BLaER1 (cell line): ENCODE measurements around the gene ZDHHC11.
"Not testable (repeated sequence)": the region's sequence is repeated elsewhere in the genome, so short reads cannot be mapped to it uniquely, and the experiment has no call there.

ENCODE experiments used
- H3K27ac ChIP-seq: shearing (Covaris generic); formaldehyde crosslinking; 2 replicates; pipeline ENCODE4 v1.8.1; 2022
- H3K27me3 ChIP-seq: shearing (Covaris generic); formaldehyde crosslinking; 2 replicates; pipeline ENCODE4 v1.8.1; 2022
- H3K36me3 ChIP-seq: shearing (Covaris generic); formaldehyde crosslinking; 2 replicates; pipeline ENCODE4 v1.8.1; 2022
- H3K4me1 ChIP-seq: shearing (Covaris generic); formaldehyde crosslinking; 2 replicates; pipeline ENCODE4 v1.8.1; 2022
- H3K4me2 ChIP-seq: shearing (Covaris generic); formaldehyde crosslinking; 2 replicates; pipeline ENCODE4 v1.8.1; 2022
- H3K4me3 ChIP-seq: shearing (Covaris generic); formaldehyde crosslinking; 2 replicates; pipeline ENCODE4 v1.8.1; 2022
- H3K9ac ChIP-seq: shearing (Covaris generic); formaldehyde crosslinking; 2 replicates; pipeline ENCODE4 v1.8.1; 2022
- H3K9me3 ChIP-seq: shearing (Covaris generic); formaldehyde crosslinking; 2 replicates; pipeline ENCODE4 v1.8.1; 2022
- H4K20me1 ChIP-seq: shearing (Covaris generic); formaldehyde crosslinking; 2 replicates; pipeline ENCODE4 v1.8.1; 2022
- Cebpa-rat ChIP-seq: shearing (Covaris generic); IDR thresholded peaks from 2 replicates; pipeline ENCODE4 v1.8.1; 2022

Gene ZDHHC11

DNA sequence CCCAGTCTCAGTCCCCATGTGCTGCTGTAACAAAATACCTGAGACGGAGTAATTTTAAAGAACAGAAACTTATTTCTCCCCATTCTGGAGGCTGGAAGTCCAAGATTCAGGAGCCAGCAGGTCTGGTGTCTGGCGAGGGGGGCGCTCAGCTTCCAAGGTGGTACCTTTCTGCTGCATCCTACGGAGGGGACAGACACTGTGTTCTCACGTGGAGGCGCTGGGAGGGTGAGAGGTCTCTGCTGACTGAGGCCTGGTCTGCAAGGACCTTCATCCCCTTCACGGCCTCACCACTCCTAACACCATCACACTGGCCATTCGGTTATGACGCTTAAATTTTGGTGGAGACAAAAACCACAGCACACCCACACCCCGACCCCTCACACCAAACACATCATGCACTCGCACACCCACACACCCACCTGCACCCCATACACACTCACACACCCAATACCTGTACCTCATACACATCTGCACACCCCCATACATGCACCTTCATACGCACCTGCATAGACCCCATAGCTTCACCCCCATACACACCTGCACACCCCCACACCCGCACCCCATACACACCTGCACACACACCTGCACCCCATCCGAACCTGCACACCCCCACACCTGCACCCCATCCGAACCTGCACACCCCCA, 9.8 kb upstream of the ZDHHC11 start:
- H3K4me2 ChIP-seq, result peak overlapping the region; percentile 85; the same call in 1 of the 2 replicates
- peaks cover 26% of the 10 kb centered on the region for H3K36me3 ChIP-seq
- H3K4me1 ChIP-seq, result peaks cover 53% of the 10 kb centered on the region
- H4K20me1 ChIP-seq, result peaks cover 72% of the 10 kb centered on the region
- no peak overlapping the region for H3K4me3 ChIP-seq
- no peak overlapping the region for H3K27ac ChIP-seq
- H3K9ac ChIP-seq, result no peak overlapping the region
- no peaks in the 10 kb centered on the region for H3K27me3 ChIP-seq
- no peak for TF ChIP-seq Cebpa-rat
- no peaks in the 10 kb centered on the region for H3K9me3 ChIP-seq

DNA sequence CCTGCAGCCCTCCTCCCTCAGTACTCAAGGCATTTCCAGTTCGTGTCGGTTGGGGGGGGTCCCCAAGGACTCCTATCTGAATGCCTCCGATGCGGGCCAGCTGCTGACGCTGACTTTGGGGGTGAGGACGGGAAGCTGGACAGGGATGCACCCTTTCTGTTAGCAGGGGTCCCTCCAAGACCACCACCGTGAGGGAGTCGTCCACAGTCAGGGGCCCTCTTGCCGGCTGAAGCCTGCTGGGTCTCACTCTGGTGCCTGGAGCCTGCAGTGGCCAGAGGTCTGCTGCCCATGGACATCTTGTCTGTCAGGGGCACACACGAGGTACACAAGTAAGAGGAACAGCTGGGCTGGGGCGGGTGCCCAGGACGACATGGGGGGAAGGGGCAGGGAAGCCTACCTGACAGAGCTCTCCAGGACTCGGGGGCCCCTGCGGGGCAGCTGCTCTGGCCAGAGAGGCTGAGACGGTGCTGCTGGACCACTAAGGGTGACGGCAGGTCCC, 9.1 kb upstream of the ZDHHC11 start:
- H3K27ac ChIP-seq, result no peak overlapping the region
- H3K27me3 ChIP-seq, result no peaks in the 10 kb centered on the region
- H3K36me3 ChIP-seq, result peaks cover 18% of the 10 kb centered on the region
- H3K9me3 ChIP-seq, result no peaks in the 10 kb centered on the region
- peaks cover 71% of the 10 kb centered on the region for H4K20me1 ChIP-seq
- H3K4me1 ChIP-seq, result peaks cover 48% of the 10 kb centered on the region
- no peak overlapping the region for H3K9ac ChIP-seq
- no peak overlapping the region for H3K4me2 ChIP-seq
- no peak for TF ChIP-seq Cebpa-rat
- H3K4me3 ChIP-seq, result no peak overlapping the region

DNA sequence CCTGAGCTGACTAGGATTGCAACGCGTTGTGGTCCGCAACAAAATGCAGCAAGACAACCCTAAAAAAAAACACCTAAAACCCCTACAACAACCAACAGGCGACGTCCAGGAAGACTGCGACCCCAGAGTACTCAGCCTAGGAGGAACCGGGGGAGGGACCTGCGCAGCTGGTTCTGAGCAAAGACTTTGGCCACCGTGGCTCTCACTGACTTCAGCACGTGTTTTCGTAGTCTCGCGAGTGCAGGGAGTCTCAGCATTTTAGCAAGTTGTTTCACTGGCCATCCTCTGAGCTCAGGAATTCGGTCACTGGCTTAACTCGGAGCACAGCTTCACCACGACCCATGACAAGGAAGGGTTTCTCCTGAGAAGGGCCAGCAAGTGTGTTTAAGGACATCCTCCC, 8.6 kb upstream of the ZDHHC11 start:
- Histone ChIP-seq H3K9me3 (no peaks in the 10 kb centered on the region), H3K27ac (no peak overlapping the region), H3K4me2 (no peak overlapping the region), H3K4me1 (peaks cover 43% of the 10 kb centered on the region), H4K20me1 (peaks cover 66% of the 10 kb centered on the region), H3K27me3 (no peaks in the 10 kb centered on the region), H3K36me3 (peaks cover 13% of the 10 kb centered on the region), H3K9ac (no peak overlapping the region), H3K4me3 (no peak overlapping the region)
- no peak for TF ChIP-seq Cebpa-rat

DNA sequence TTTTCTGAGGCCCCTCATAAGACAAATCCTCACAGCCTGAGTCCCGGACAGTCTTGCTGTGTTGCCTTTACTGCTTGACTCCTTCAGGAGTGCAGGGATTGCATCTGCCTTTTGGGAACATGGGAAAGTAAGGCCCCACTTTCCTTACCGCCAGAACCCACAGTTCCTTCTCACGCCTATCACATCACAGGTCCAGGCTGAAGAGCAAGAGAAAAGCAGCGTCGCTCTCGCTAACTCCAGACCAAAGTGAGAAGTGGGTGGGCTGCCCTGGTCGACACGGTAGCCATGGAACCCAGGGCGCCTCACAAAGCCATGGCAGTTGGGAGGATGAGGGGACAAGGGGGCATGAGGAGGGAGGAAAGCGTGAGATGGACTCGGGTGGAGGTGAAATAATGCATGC, 7.9 kb upstream of the ZDHHC11 start:
- H3K9ac ChIP-seq, result no peak overlapping the region
- no peak overlapping the region for H3K4me3 ChIP-seq
- H3K4me2 ChIP-seq, result no peak overlapping the region
- H3K9me3 ChIP-seq, result no peaks in the 10 kb centered on the region
- no peaks in the 10 kb centered on the region for H3K27me3 ChIP-seq
- H3K36me3 ChIP-seq, result peaks cover 7% of the 10 kb centered on the region
- H4K20me1 ChIP-seq, result peaks cover 59% of the 10 kb centered on the region
- TF ChIP-seq Cebpa-rat, result no peak
- peaks cover 36% of the 10 kb centered on the region for H3K4me1 ChIP-seq
- no peak overlapping the region for H3K27ac ChIP-seq

DNA sequence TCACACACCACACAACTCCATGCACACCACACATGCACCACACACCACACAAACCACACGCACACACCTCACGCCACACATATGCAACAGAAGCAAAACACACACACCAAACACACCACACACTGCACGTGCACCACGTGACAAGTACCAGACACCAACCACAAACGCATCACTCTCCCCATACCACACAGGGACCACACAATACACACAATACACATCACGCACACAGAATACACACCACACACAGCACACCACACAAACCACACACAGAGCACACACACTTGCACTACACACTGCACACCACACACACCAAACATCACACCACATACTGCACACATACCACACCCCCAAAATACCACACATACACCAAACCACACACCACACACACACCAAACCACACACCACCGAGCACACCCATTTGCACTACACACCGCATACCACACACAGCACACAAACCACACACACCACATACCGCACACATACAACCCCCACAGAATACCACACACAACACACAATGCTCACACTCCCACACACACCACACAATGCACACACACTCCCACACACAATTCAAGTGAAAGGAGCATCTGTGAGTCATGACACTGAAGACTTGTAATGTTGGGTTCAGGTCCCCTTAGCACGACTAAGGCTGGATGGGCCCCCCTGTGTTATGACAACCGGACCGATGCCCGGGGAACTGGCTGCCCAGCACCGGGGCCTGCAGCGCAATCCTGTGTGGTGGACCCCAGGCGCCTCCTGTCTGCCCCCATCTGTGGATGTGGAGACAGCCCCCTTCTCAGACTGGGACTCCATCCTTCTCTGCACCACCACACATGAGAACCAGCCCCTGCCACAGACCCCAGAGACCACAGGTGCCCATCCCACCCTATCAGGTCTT, 6.0 kb upstream of the ZDHHC11 start:
- H3K36me3 ChIP-seq, result no peaks in the 10 kb centered on the region; the same call in 1 of the 2 replicates
- no peak overlapping the region for H3K27ac ChIP-seq
- no peaks in the 10 kb centered on the region for H3K9me3 ChIP-seq
- peak overlapping the region; percentile 30; the same call in 1 of the 2 replicates for H3K4me2 ChIP-seq
- no peaks in the 10 kb centered on the region for H3K27me3 ChIP-seq
- H3K4me3 ChIP-seq, result no peak overlapping the region
- TF ChIP-seq Cebpa-rat, result no peak
- H3K9ac ChIP-seq, result no peak overlapping the region
- H4K20me1 ChIP-seq, result peaks cover 49% of the 10 kb centered on the region
- H3K4me1 ChIP-seq, result peaks cover 17% of the 10 kb centered on the region

DNA sequence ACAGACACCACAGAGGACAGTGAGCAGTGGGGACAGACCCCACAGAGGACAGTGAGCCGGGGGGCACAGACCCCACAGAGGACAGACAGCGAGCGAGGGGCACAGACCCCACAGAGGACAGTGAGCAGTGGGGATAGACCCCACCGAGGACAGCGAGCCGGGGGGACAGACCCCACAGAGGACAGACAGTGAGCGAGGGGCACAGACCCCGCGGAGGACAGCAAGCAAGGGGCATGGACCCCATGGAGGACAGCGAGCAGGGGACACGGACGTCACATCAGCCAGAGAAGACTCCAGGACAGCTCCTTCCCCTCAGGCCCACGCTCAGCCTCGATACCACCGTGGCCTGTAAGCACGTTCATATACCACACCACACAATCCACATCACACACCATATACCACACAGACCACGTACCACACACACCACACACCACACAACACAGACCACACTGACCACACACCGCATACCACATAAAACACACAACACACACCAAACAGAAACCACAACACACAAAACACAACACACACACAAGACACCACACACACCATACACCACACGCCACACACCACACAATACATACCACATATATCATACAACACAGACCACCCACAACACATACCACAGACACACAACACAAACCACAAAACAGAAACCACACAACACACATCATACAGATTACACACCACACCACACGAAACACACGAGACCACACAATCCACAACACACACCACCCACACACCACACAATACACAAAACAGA, 5.2 kb upstream of the ZDHHC11 start:
- H3K36me3 ChIP-seq, result no peaks in the 10 kb centered on the region; the same call in 1 of the 2 replicates
- no peak overlapping the region for H3K27ac ChIP-seq
- peaks cover 9% of the 10 kb centered on the region for H3K4me1 ChIP-seq
- peaks cover 40% of the 10 kb centered on the region for H4K20me1 ChIP-seq
- H3K9ac ChIP-seq, result no peak overlapping the region
- H3K9me3 ChIP-seq, result no peaks in the 10 kb centered on the region
- TF ChIP-seq Cebpa-rat, result no peak
- no peak overlapping the region for H3K4me3 ChIP-seq
- no peaks in the 10 kb centered on the region for H3K27me3 ChIP-seq
- H3K4me2 ChIP-seq, result no peak overlapping the region

DNA sequence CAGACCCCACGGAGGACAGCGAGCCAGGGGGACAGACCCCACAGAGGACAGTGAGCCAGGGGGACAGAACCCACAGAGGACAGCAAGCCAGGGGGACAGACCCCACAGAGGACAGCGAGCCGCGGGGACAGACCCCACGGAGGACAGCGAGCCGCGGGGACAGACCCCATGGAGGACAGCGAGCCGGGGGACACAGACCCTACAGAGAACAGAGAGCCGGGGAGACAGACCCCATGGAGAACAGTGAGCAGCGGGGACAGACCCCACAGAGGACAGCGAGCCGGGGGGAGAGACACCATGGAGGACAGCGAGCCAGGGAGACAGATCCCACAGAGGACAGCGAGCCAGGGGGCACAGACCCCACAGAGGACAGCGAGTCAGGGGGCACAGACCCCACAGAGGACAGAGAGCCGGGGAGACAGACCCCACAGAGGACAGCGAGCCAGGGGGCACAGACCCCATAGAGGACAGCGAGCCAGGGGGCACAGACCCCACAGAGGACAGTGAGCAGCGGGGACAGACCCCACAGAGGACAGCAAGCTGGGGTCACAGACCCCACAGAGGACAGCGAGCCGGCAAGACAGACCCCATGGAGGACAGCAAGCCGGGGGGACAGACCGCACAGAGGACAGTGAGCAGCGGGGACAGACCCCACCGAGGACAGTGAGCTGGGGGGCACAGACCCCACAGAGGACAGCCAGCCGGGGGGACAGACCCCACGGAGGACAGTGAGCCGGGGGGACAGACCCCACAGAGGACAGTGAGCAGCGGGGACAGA, 4.4 kb upstream of the ZDHHC11 start:
- no peak overlapping the region for H3K4me2 ChIP-seq
- H3K9ac ChIP-seq, result no peak overlapping the region
- H3K4me1 ChIP-seq, result peaks cover 7% of the 10 kb centered on the region; the same call in 1 of the 2 replicates
- H3K4me3 ChIP-seq, result no peak overlapping the region
- H3K27ac ChIP-seq, result no peak overlapping the region
- no peak for TF ChIP-seq Cebpa-rat
- no peaks in the 10 kb centered on the region for H3K27me3 ChIP-seq
- H4K20me1 ChIP-seq, result peaks cover 34% of the 10 kb centered on the region; the same call in 1 of the 2 replicates
- H3K36me3 ChIP-seq, result no peaks in the 10 kb centered on the region; the same call in 1 of the 2 replicates
- no peaks in the 10 kb centered on the region for H3K9me3 ChIP-seq

DNA sequence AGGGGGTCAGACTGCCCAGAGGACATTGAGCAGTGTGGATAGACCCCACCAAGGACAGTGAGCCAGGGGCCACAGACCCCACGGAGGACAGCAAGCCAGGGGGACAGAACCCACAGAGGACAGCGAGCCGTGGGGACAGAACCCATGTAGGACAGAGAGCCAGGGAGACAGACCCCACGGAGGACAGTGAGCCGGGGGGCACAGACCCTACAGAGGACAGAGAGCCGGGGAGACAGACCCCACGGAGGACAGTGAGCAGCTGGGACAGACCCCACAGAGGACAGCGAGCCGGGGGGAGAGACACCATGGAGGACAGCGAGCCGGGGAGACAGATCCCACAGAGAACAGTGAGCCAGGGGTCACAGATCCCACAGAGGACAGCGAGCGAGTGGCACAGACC, 3.4 kb upstream of the ZDHHC11 start:
- H3K4me1 ChIP-seq, result peaks cover 7% of the 10 kb centered on the region; the same call in 1 of the 2 replicates
- no peak for TF ChIP-seq Cebpa-rat
- no peak overlapping the region for H3K9ac ChIP-seq
- H3K36me3 ChIP-seq, result no peaks in the 10 kb centered on the region; the same call in 1 of the 2 replicates
- H4K20me1 ChIP-seq, result peaks cover 25% of the 10 kb centered on the region; the same call in 1 of the 2 replicates
- H3K27me3 ChIP-seq, result no peaks in the 10 kb centered on the region
- H3K4me3 ChIP-seq, result no peak overlapping the region
- no peak overlapping the region for H3K4me2 ChIP-seq
- no peak overlapping the region for H3K27ac ChIP-seq
- H3K9me3 ChIP-seq, result no peaks in the 10 kb centered on the region

DNA sequence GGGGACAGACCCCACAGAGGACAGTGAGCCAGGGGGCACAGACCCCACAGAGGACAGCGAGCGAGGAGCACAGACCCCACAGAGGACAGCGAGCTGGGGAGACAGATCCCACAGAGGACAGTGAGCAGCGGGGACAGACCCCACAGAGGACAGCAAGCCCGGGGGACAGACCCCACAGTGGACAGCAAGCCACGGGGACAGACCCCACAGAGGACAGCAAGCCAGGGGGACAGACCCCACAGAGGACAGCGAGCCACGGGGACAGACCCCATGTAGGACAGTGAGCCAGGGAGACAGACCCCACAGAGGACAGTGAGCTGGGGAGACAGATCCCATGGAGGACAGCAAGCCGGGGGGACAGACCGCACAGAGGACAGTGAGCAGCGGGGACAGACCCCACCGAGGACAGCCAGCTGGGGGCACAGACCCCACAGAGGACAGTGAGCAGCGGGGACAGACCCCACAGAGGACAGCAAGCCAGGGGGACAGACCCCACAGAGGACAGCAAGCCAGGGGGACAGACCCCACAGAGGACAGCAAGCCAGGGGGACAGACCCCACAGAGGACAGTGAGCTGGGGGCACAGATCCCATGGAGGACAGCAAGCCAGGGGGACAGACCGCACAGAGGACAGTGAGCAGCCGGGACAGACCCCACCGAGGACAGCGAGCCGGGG, 2.8 kb upstream of the ZDHHC11 start:
- not testable (repeated sequence) for H3K4me1 ChIP-seq, H3K9ac ChIP-seq, H3K36me3 ChIP-seq, H3K27ac ChIP-seq, H3K4me3 ChIP-seq, H3K4me2 ChIP-seq, H3K9me3 ChIP-seq, H3K27me3 ChIP-seq
- peaks cover 18% of the 10 kb centered on the region; the same call in 1 of the 2 replicates for H4K20me1 ChIP-seq
